HPDE6-E6E7 (cell line): Measurements from ENCODE around the gene KLHL20.

Experiments used
- DNase-seq: peaks from one replicate; pipeline ENCODE4 v3.0.0; 2011; ENCODE audit warnings: missing footprints; ENCODE audit errors: extremely low spot score

Gene KLHL20

GRCh38 chr1:173832748-173833147, 118.0 kb downstream of the KLHL20 start:
- no peak for DNase-seq
